H9 (cell line): ENCODE measurements around the gene CPT1A. TPM values are rescaled to one million over a fixed set of nuclear protein-coding genes. Genes with fewer than 3 reads are reported as not detected.

Experiments used
- DNase-seq: peaks from one replicate; pipeline ENCODE4 v3.0.0-alpha.2; 2017
- H2AFZ ChIP-seq: one replicate; pipeline ENCODE4 v1.6.1; 2013; ENCODE audit warnings: mild to moderate bottlenecking, low read length, control low read depth, moderate library complexity
- H2AK5ac ChIP-seq: 2 replicates; pipeline ENCODE4 v1.6.1; 2013; ENCODE audit warnings: low read length, control low read depth, mixed read lengths; ENCODE audit not compliant: insufficient read length
- H2BK120ac ChIP-seq: one replicate; pipeline ENCODE4 v1.6.1; 2013; ENCODE audit warnings: low read depth, mild to moderate bottlenecking, low read length, control low read depth, inconsistent platforms; ENCODE audit not compliant: poor library complexity, severe bottlenecking
- H2BK12ac ChIP-seq: 2 replicates; pipeline ENCODE4 v1.6.1; 2013; ENCODE audit warnings: low read length, control low read depth, mixed read lengths, low read depth; ENCODE audit not compliant: insufficient read length
- H2BK15ac ChIP-seq: 2 replicates; pipeline ENCODE4 v1.6.1; 2013; ENCODE audit warnings: low read depth, low read length, control low read depth
- H2BK20ac ChIP-seq: one replicate; pipeline ENCODE4 v1.6.1; 2013; ENCODE audit warnings: low read depth, mild to moderate bottlenecking, low read length, control low read depth, inconsistent platforms; ENCODE audit not compliant: poor library complexity, severe bottlenecking
- H2BK5ac ChIP-seq: 2 replicates; pipeline ENCODE4 v1.6.1; 2013; ENCODE audit warnings: low read length, control low read depth, mixed read lengths; ENCODE audit not compliant: insufficient read length
- H3K14ac ChIP-seq: 2 replicates; pipeline ENCODE4 v1.6.1; 2013; ENCODE audit warnings: low read length, control low read depth; ENCODE audit not compliant: insufficient read depth
- H3K18ac ChIP-seq: 2 replicates; pipeline ENCODE4 v1.6.1; 2013; ENCODE audit warnings: low read depth, mild to moderate bottlenecking, mixed read lengths, low read length, control low read depth; ENCODE audit not compliant: insufficient read length
- H3K23ac ChIP-seq: 2 replicates; pipeline ENCODE4 v1.6.1; 2013; ENCODE audit warnings: low read length, control low read depth, mixed read lengths, low read depth; ENCODE audit not compliant: insufficient read length
- H3K23me2 ChIP-seq: 2 replicates; pipeline ENCODE4 v1.6.1; 2013; ENCODE audit warnings: low read depth, mild to moderate bottlenecking, mixed read lengths, low read length, control low read depth; ENCODE audit not compliant: insufficient read length, poor library complexity, severe bottlenecking
- H3K27ac ChIP-seq: 2 replicates; pipeline ENCODE4 v1.5.1; 2013; ENCODE audit warnings: low read length, control low read depth, mixed read lengths, low read depth; ENCODE audit not compliant: insufficient read length
- H3K27me3 ChIP-seq: 2 replicates; pipeline ENCODE4 v1.6.1; 2013; ENCODE audit warnings: low read length, control low read depth, inconsistent platforms; ENCODE audit not compliant: insufficient read depth
- H3K4ac ChIP-seq: 2 replicates; pipeline ENCODE4 v1.6.1; 2013; ENCODE audit warnings: low read depth, mild to moderate bottlenecking, control low read depth, inconsistent platforms, low read length, moderate library complexity
- H3K4me1 ChIP-seq: 2 replicates; pipeline ENCODE4 v1.6.1; 2013; ENCODE audit warnings: low read length, control low read depth, inconsistent platforms; ENCODE audit not compliant: insufficient read depth
- H3K4me2 ChIP-seq: 2 replicates; pipeline ENCODE4 v1.6.1; 2013; ENCODE audit warnings: low read length, control low read depth, mixed read lengths; ENCODE audit not compliant: insufficient read length, insufficient read depth
- H3K56ac ChIP-seq: 2 replicates; pipeline ENCODE4 v1.6.1; 2013; ENCODE audit warnings: low read depth, mild to moderate bottlenecking, mixed read lengths, low read length, control low read depth; ENCODE audit not compliant: insufficient read length
- H3K79me1 ChIP-seq: 2 replicates; pipeline ENCODE4 v1.6.1; 2013; ENCODE audit warnings: low read depth, mild to moderate bottlenecking, moderate library complexity, low read length, control low read depth, inconsistent platforms; ENCODE audit not compliant: insufficient read depth, poor library complexity, severe bottlenecking
- H3K79me2 ChIP-seq: 2 replicates; pipeline ENCODE4 v1.6.1; 2013; ENCODE audit warnings: low read length, control low read depth, inconsistent platforms; ENCODE audit not compliant: insufficient read depth
- H3K9ac ChIP-seq: 2 replicates; pipeline ENCODE4 v1.6.1; 2013; ENCODE audit warnings: low read length, control low read depth, mixed read lengths; ENCODE audit not compliant: insufficient read length; ENCODE audit errors: extremely low read depth
- H3K9me3 ChIP-seq: one replicate; pipeline ENCODE4 v1.6.1; 2013; ENCODE audit warnings: low read depth, low read length, inconsistent platforms; ENCODE audit not compliant: control insufficient read depth
- H3T11ph ChIP-seq: one replicate; pipeline ENCODE4 v1.6.1; 2013; ENCODE audit warnings: mild to moderate bottlenecking, low read length, control low read depth, inconsistent platforms
- H4K20me1 ChIP-seq: one replicate; pipeline ENCODE4 v1.6.1; 2013; ENCODE audit not compliant: control insufficient read depth, insufficient read length, insufficient read depth
- H4K5ac ChIP-seq: 2 replicates; pipeline ENCODE4 v1.6.1; 2013; ENCODE audit warnings: low read depth, mild to moderate bottlenecking, mixed read lengths, low read length, control low read depth; ENCODE audit not compliant: insufficient read length
- H4K8ac ChIP-seq: replicated peaks from 2 replicates; pipeline ENCODE4 v1.6.1; 2013; ENCODE audit warnings: low read length, control low read depth, mixed read lengths, low read depth; ENCODE audit not compliant: insufficient read length
- H4K91ac ChIP-seq: 2 replicates; pipeline ENCODE4 v1.6.1; 2013; ENCODE audit warnings: low read depth, mild to moderate bottlenecking, moderate library complexity, mixed read lengths, low read length, control low read depth; ENCODE audit not compliant: insufficient read length
- H3K27ac Mint-ChIP-seq, 3 experiments: 2 replicates in 2 of 3; 3 replicates in 1 of 3; pipeline ENCODE4 v1.8.0; 2020 to 2021; ENCODE audit warnings: mixed read lengths in 3 of 3, mild to moderate bottlenecking in 1 of 3, moderate library complexity in 1 of 3
- H3K27me3 Mint-ChIP-seq: 2 replicates; pipeline ENCODE4 v1.8.0; 2021; ENCODE audit warnings: low read depth, mild to moderate bottlenecking, moderate library complexity, mixed read lengths
- H3K36me3 Mint-ChIP-seq, 3 experiments: 2 replicates in 2 of 3; 3 replicates in 1 of 3; pipeline ENCODE4 v1.8.0; 2020 to 2021; ENCODE audit warnings: low read depth in 3 of 3, mixed read lengths in 3 of 3; ENCODE audit not compliant: insufficient read depth in 1 of 3
- H3K4me1 Mint-ChIP-seq, 2 experiments: 2 replicates each; pipeline ENCODE4 v1.8.0; 2020; ENCODE audit warnings: mixed read lengths in 2 of 2
- H3K4me3 Mint-ChIP-seq, 2 experiments: 2 replicates in 1 of 2; 3 replicates in 1 of 2; pipeline ENCODE4 v1.8.0; 2020 to 2021; ENCODE audit warnings: mild to moderate bottlenecking in 2 of 2, mixed read lengths in 2 of 2, moderate library complexity in 1 of 2
- H3K9me3 Mint-ChIP-seq, 2 experiments: 2 replicates in 1 of 2; 3 replicates in 1 of 2; pipeline ENCODE4 v1.8.0; 2020; ENCODE audit warnings: mild to moderate bottlenecking in 2 of 2, mixed read lengths in 2 of 2, moderate library complexity in 1 of 2
- WGBS: extraction: QIAGEN DNeasy Blood & Tissue Kit; methylation state at CpG from one replicate; pipeline ENCODE4 v1.1.7; 2013; ENCODE audit warnings: missing lambda C conversion rate, low lambda C conversion rate, mixed read lengths; ENCODE audit not compliant: insufficient read length; ENCODE audit errors: extremely low coverage; 5-methylcytosine and 5-hydroxymethylcytosine counted together
- total RNA-seq: library from RNA; stranded (reverse); gene quantifications from 2 replicates; pipeline ENCODE4 v1.2.1, GENCODE V29; 2021
- TF ChIP-seq, protein P1 (sequence below): fragments of 200-600 bp; sonication (generic); conservative IDR thresholded peaks from 3 replicates; pipeline ENCODE4 v1.8.0; 2021; ENCODE audit warnings: antibody characterized with exemption, mild to moderate bottlenecking

CPT1A gene
- total RNA-seq, 1 experiment from 2014 or later, result 7.5 TPM

DNA sequence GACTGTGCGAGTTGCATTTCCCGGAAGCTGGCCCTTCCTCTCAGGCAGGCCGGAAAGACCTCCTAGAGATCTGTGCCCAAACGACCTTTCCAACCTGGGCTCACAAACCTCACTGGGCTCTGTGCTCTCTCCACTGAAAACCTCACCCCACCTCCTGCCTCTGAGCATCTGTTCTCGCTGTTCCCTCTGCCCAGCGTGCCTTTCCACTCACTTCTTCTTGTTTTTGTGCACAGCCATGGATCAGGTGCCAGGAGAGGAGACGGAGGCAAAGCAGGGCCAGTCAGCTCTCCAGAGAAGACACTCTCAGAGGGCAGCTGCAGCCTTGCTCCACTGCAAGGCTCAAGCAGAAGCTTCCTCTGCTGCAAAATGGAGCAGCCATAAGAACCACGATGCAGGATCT, 10.9 kb upstream of the CPT1A start:
- Histone ChIP-seq H2BK120ac (no peak overlapping the region), H2AK5ac (no peak overlapping the region), H3K56ac (no peak overlapping the region), H2AFZ (no peak overlapping the region), H3K18ac (no peak overlapping the region), H3K14ac (no peak overlapping the region), H3K4me2 (no peak overlapping the region), H3T11ph (no peak overlapping the region), H3K9ac (no peak overlapping the region), H2BK5ac (no peak overlapping the region), H4K91ac (no peak overlapping the region), H4K20me1 (no peaks in the 10 kb centered on the region), H4K5ac (no peak overlapping the region), H3K27ac (no peak overlapping the region), H2BK15ac (no peak overlapping the region), H3K79me2 (no peaks in the 10 kb centered on the region), H3K9me3 (no peaks in the 10 kb centered on the region), H4K8ac (no peak overlapping the region), H3K23me2 (peaks cover 6% of the 10 kb centered on the region), H2BK20ac (no peak overlapping the region), H3K23ac (no peak overlapping the region), H3K4ac (no peak overlapping the region), H2BK12ac (no peak overlapping the region), H3K79me1 (no peaks in the 10 kb centered on the region), H3K4me1 (no peaks in the 10 kb centered on the region), H3K27me3 (peaks cover 6% of the 10 kb centered on the region; the same call in 1 of the 2 replicates)
- H3K27ac Mint-ChIP-seq, result no peak overlapping the region
- no peak for DNase-seq
- TF ChIP-seq, protein P1, sequence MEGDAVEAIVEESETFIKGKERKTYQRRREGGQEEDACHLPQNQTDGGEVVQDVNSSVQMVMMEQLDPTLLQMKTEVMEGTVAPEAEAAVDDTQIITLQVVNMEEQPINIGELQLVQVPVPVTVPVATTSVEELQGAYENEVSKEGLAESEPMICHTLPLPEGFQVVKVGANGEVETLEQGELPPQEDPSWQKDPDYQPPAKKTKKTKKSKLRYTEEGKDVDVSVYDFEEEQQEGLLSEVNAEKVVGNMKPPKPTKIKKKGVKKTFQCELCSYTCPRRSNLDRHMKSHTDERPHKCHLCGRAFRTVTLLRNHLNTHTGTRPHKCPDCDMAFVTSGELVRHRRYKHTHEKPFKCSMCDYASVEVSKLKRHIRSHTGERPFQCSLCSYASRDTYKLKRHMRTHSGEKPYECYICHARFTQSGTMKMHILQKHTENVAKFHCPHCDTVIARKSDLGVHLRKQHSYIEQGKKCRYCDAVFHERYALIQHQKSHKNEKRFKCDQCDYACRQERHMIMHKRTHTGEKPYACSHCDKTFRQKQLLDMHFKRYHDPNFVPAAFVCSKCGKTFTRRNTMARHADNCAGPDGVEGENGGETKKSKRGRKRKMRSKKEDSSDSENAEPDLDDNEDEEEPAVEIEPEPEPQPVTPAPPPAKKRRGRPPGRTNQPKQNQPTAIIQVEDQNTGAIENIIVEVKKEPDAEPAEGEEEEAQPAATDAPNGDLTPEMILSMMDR, result no peak
- H3K27me3 Mint-ChIP-seq, result peaks cover 70% of the 10 kb centered on the region
- peaks cover 5% of the 10 kb centered on the region in 2 experiments; a peak in 2 of 4 replicates for H3K4me1 Mint-ChIP-seq
- H3K36me3 Mint-ChIP-seq, result no peaks in the 10 kb centered on the region
- H3K4me3 Mint-ChIP-seq, result no peak overlapping the region
- H3K9me3 Mint-ChIP-seq, result no peaks in the 10 kb centered on the region
- WGBS, result no CpG with 5 or more reads among the region's 8 CpGs
